HepG2 (cell line): ENCODE results near the gene ALPK3. TPM values are rescaled to one million over a fixed set of nuclear protein-coding genes. Genes with fewer than 3 reads are reported as not detected.
A peak's percentile ranks its signal among the peaks of the same experiment; 100 is the strongest.

Experiments
- ASH2L ChIP-seq: fragments of 300-600, 200-600 bp; sonication (generic); IDR thresholded peaks from 2 replicates; pipeline ENCODE4 v1.7.0; 2017; ENCODE audit warnings: low read depth, mild to moderate bottlenecking, moderate library complexity, mixed read lengths, low read length; ENCODE audit not compliant: insufficient read length
- ATF2 ChIP-seq: sonication (generic); formaldehyde crosslinking; IDR thresholded peaks from 2 replicates; pipeline ENCODE4 v1.4.0; 2020; ENCODE audit warnings: missing genetic modification reagents
- CEBPG ChIP-seq: IDR thresholded peaks from 2 replicates; pipeline ENCODE4 v1.6.1; 2016
- ETV5 ChIP-seq: IDR thresholded peaks from 2 replicates; pipeline ENCODE4 v1.6.1; 2018; ENCODE audit warnings: missing biosample characterization, missing genetic modification reagents, inconsistent platforms, borderline replicate concordance
- MZF1 ChIP-seq: sonication (generic); formaldehyde crosslinking; IDR thresholded peaks from 2 replicates; pipeline ENCODE4 v1.8.1; 2023; ENCODE audit warnings: mild to moderate bottlenecking, missing genetic modification reagents, borderline replicate concordance
- NAIF1 ChIP-seq: sonication (generic); formaldehyde crosslinking; IDR thresholded peaks from 2 replicates; pipeline ENCODE4 v1.5.0; 2020; ENCODE audit warnings: mild to moderate bottlenecking, missing genetic modification reagents, borderline replicate concordance
- POLR2AphosphoS5 ChIP-seq: IDR thresholded peaks from 2 replicates; pipeline ENCODE4 v1.6.1; 2012; ENCODE audit warnings: low read depth, low read length
- RAD21 ChIP-seq: fragments of 450-650 bp; formaldehyde crosslinking; IDR thresholded peaks from 2 replicates; pipeline ENCODE4 v1.5.0; 2020; ENCODE audit warnings: mild to moderate bottlenecking
- SP2 ChIP-seq: sonication (generic); formaldehyde crosslinking; IDR thresholded peaks from 2 replicates; pipeline ENCODE4 v1.5.1; 2020; ENCODE audit warnings: mild to moderate bottlenecking, missing genetic modification reagents
- SRF ChIP-seq: IDR thresholded peaks from 2 replicates; pipeline ENCODE4 v1.6.1; 2011; ENCODE audit warnings: mild to moderate bottlenecking, low read depth, low read length, moderate library complexity
- TFAP4 ChIP-seq: sonication (generic); IDR thresholded peaks from 2 replicates; pipeline ENCODE4 v1.6.1; 2016; ENCODE audit warnings: low read depth, borderline replicate concordance
- U2AF2 ChIP-seq: fragments of 200-400 bp; formaldehyde crosslinking; IDR thresholded peaks from 2 replicates; pipeline ENCODE4 v1.6.1; 2017; ENCODE audit warnings: low read depth, mild to moderate bottlenecking, low read length
- ZNF143 ChIP-seq: sonication (generic); formaldehyde crosslinking; IDR thresholded peaks from 2 replicates; pipeline ENCODE4 v1.4.0; 2020; ENCODE audit warnings: missing genetic modification reagents
- ZNF24 ChIP-seq: fragments of 450-650 bp; IDR thresholded peaks from 2 replicates; pipeline ENCODE4 v1.6.1; 2017; ENCODE audit warnings: antibody characterized with exemption, mild to moderate bottlenecking
- ZNF282 ChIP-seq: fragments of 450-650 bp; IDR thresholded peaks from 2 replicates; pipeline ENCODE4 v1.6.1; 2018; ENCODE audit not compliant: partially characterized antibody
- ZNF562 ChIP-seq: sonication (generic); formaldehyde crosslinking; IDR thresholded peaks from 2 replicates; pipeline ENCODE4 v1.8.0; 2022; ENCODE audit warnings: missing genetic modification reagents, borderline replicate concordance
- ZNF605 ChIP-seq: sonication (generic); formaldehyde crosslinking; IDR thresholded peaks from 2 replicates; pipeline ENCODE4 v1.8.0; 2022; ENCODE audit warnings: mild to moderate bottlenecking, missing genetic modification reagents
- polyA plus RNA-seq, 8 experiments: library from polyadenylated mRNA; depleted of rRNA in 3 of 8; stranded (reverse) in 7 of 8; unstranded in 1 of 8; fragments of >200 nt; fragmentation: Illumina TruSeq in 4 of 8; extraction: Trizol in 4 of 8; gene quantifications; 2 replicates each; pipeline versions ENCODE4 v1.2.1 to v1.2.3, GENCODE V29; 2011 to 2016; ENCODE audit warnings: low read depth in 4 of 8, missing spikeins in 1 of 8, mixed read lengths in 1 of 8; ENCODE audit not compliant: insufficient read depth in 1 of 8
- total RNA-seq, 5 experiments: library from RNA; depleted of rRNA; stranded (reverse); fragments of >200 nt; fragmentation: Illumina TruSeq; extraction: Trizol; gene quantifications; 2 replicates each; pipeline ENCODE4 v1.2.3, GENCODE V29; 2016; ENCODE audit warnings: low read depth in 1 of 5
- TF ChIP-seq, protein P1 (sequence below): sonication (generic); formaldehyde crosslinking; IDR thresholded peaks from 2 replicates; pipeline ENCODE4 v1.4.0; 2020; ENCODE audit warnings: missing genetic modification reagents, mild to moderate bottlenecking, borderline replicate concordance
- TF ChIP-seq, protein P2 (sequence below): sonication (generic); formaldehyde crosslinking; IDR thresholded peaks from 2 replicates; pipeline ENCODE4 v1.5.0; 2020; ENCODE audit warnings: missing genetic modification reagents, mild to moderate bottlenecking, borderline replicate concordance

Gene ALPK3
- total and polyA plus RNA-seq, 2 of the 13 experiments (the other 11 are each of a cell fraction or from before 2014, with no cell fraction given) = 0.04 to 0.42 TPM

GRCh38 chr15:84818261-84819131, 1.3 kb downstream of the ALPK3 start (continued):
- no peak for TF ChIP-seq SRF
- TF ChIP-seq TFAP4 = no peak
- peak; percentile 52 for TF ChIP-seq ZNF605 (CRISPR knock-in tag)
- no peak for TF ChIP-seq NAIF1 (CRISPR knock-in tag)
- no peak for TF ChIP-seq ASH2L
- no peak for TF ChIP-seq ATF2 (CRISPR knock-in tag)
- no peak for TF ChIP-seq RAD21 (CRISPR knock-in tag)
- no peak for TF ChIP-seq ZNF562 (CRISPR knock-in tag)
- no peak for TF ChIP-seq SP2 (CRISPR knock-in tag)
- no peak for TF ChIP-seq U2AF2
- TF ChIP-seq, protein P1, sequence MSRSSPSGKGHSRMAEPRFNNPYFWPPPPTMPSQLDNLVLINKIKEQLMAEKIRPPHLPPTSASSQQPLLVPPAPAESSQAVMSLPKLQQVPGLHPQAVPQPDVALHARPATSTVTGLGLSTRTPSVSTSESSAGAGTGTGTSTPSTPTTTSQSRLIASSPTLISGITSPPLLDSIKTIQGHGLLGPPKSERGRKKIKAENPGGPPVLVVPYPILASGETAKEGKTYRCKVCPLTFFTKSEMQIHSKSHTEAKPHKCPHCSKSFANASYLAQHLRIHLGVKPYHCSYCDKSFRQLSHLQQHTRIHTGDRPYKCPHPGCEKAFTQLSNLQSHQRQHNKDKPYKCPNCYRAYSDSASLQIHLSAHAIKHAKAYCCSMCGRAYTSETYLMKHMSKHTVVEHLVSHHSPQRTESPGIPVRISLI (CRISPR knock-in tag) = no peak
- TF ChIP-seq, protein P2, sequence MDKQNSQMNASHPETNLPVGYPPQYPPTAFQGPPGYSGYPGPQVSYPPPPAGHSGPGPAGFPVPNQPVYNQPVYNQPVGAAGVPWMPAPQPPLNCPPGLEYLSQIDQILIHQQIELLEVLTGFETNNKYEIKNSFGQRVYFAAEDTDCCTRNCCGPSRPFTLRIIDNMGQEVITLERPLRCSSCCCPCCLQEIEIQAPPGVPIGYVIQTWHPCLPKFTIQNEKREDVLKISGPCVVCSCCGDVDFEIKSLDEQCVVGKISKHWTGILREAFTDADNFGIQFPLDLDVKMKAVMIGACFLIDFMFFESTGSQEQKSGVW (CRISPR knock-in tag) = no peak
- TF ChIP-seq ZNF143 (CRISPR knock-in tag) = no peak
- peak; percentile 59; the same call in 1 of the 2 replicates for TF ChIP-seq ETV5 (CRISPR knock-in tag)
- TF ChIP-seq MZF1 (CRISPR knock-in tag) = no peak
- TF ChIP-seq POLR2AphosphoS5 = 0 out of 2 replicates have a peak, but pooled peaks have one; percentile 23
- no peak for TF ChIP-seq CEBPG
- no peak for TF ChIP-seq ZNF24
- TF ChIP-seq ZNF282 = no peak
